H1 (cell line): ENCODE measurements around the gene HOXC11. TPM values are rescaled to one million over a fixed set of nuclear protein-coding genes. Genes with fewer than 3 reads are reported as not detected.

Experiments used
- CTCF ChIA-PET: fragments of 300-600 bp; sonication (Branson Sonifier 250); formaldehyde crosslinking; loops from one replicate; lab custom pipeline; 2021; ENCODE audit not compliant: partially characterized antibody; lab: Charles Lee
- POLR2A ChIA-PET: fragments of 300-600 bp; sonication (Branson Sonifier 250); formaldehyde crosslinking; loops from one replicate; lab custom pipeline; 2021; ENCODE audit warnings: inconsistent platforms; ENCODE audit not compliant: partially characterized antibody; lab: Charles Lee
- DNase-seq, 2 experiments: peaks; one replicate each; pipeline versions ENCODE4 v3.0.0 to v3.0.0-alpha.2; 2010 to 2022; ENCODE audit warnings: low spot score in 2 of 2, low read depth in 1 of 2, mixed read lengths in 1 of 2
- FAIRE-seq: peaks from 2 replicates; lab custom pipeline; 2011; peaks lifted over from hg19 to GRCh38; lab: Jason Lieb, UNC
- H2AFZ ChIP-seq: 2 replicates; pipeline ENCODE4 v1.8.1; 2012; ENCODE audit warnings: low read length, inconsistent platforms
- H2AK5ac ChIP-seq: 2 replicates; pipeline ENCODE4 v1.6.1; 2013; ENCODE audit warnings: low read depth, low read length
- H2BK120ac ChIP-seq: replicated peaks from 2 replicates; pipeline ENCODE3; 2013; ENCODE audit warnings: low read depth, low read length, inconsistent platforms
- H2BK12ac ChIP-seq: 2 replicates; pipeline ENCODE4 v1.6.1; 2013; ENCODE audit warnings: low read depth, low read length
- H2BK15ac ChIP-seq: 2 replicates; pipeline ENCODE4 v1.6.1; 2013; ENCODE audit warnings: low read length
- H2BK20ac ChIP-seq: 2 replicates; pipeline ENCODE4 v1.6.1; 2013; ENCODE audit warnings: low read length
- H2BK5ac ChIP-seq: 2 replicates; pipeline ENCODE4 v1.6.1; 2013; ENCODE audit warnings: low read depth, low read length
- H3K14ac ChIP-seq: 2 replicates; pipeline ENCODE4 v1.6.1; 2013; ENCODE audit warnings: inconsistent platforms; ENCODE audit not compliant: insufficient read length
- H3K18ac ChIP-seq: 2 replicates; pipeline ENCODE4 v1.6.1; 2013; ENCODE audit warnings: low read length; ENCODE audit errors: extremely low read depth
- H3K23ac ChIP-seq: 2 replicates; pipeline ENCODE4 v1.6.1; 2013; ENCODE audit warnings: inconsistent platforms; ENCODE audit not compliant: insufficient read length
- H3K23me2 ChIP-seq: 2 replicates; pipeline ENCODE4 v1.6.1; 2013; ENCODE audit warnings: low read depth, low read length
- H3K27ac ChIP-seq: 2 replicates; pipeline ENCODE4 v1.6.1; 2011; ENCODE audit warnings: low read depth, low read length, inconsistent platforms
- H3K27me3 ChIP-seq, 4 experiments: replicated peaks in 1 of 4; 1 replicate in 1 of 4; 2 replicates in 3 of 4; pipeline versions ENCODE4 v1.6.1 to v1.8.1; 2011 to 2013; ENCODE audit warnings: low read length in 3 of 4, mild to moderate bottlenecking in 3 of 4, inconsistent platforms in 2 of 4, mixed read lengths in 2 of 4, moderate library complexity in 1 of 4; ENCODE audit not compliant: control insufficient read depth in 3 of 4, insufficient read depth in 3 of 4; ENCODE audit errors: extremely low read depth in 1 of 4
- H3K36me3 ChIP-seq, 4 experiments: 2 replicates each; pipeline versions ENCODE4 v1.6.1 to v1.8.1; 2011 to 2013; ENCODE audit warnings: mild to moderate bottlenecking in 4 of 4, low read length in 3 of 4, moderate library complexity in 2 of 4, control low read depth in 1 of 4, inconsistent platforms in 1 of 4; ENCODE audit not compliant: insufficient read depth in 4 of 4, control insufficient read depth in 2 of 4
- H3K4ac ChIP-seq: replicated peaks from 2 replicates; pipeline ENCODE3; 2013; ENCODE audit warnings: low read length, low read depth, mixed read lengths, inconsistent platforms; ENCODE audit not compliant: insufficient read length
- H3K4me1 ChIP-seq, 4 experiments: replicated peaks in 1 of 4; 1 replicate in 1 of 4; 2 replicates in 3 of 4; pipeline versions ENCODE4 v1.6.1 to v1.8.1; 2011 to 2013; ENCODE audit warnings: low read length in 3 of 4, inconsistent platforms in 2 of 4, mixed read lengths in 1 of 4; ENCODE audit not compliant: insufficient read depth in 4 of 4, control insufficient read depth in 3 of 4
- H3K4me2 ChIP-seq, 2 experiments: 2 replicates each; pipeline versions ENCODE4 v1.6.1 to v1.8.1; 2011 to 2013; ENCODE audit warnings: low read depth in 2 of 2, low read length in 2 of 2, control low read depth in 1 of 2, inconsistent platforms in 1 of 2, mild to moderate bottlenecking in 1 of 2; ENCODE audit not compliant: insufficient read depth in 1 of 2
- H3K4me3 ChIP-seq, 4 experiments: fragments of 200-600, 300-600 bp in 1 of 4; sonication (generic), shearing (Covaris generic), sonication (Bioruptor Twin) in 1 of 4; 2 replicates each; pipeline versions ENCODE4 v1.5.1 to v1.8.1; 2011 to 2016; ENCODE audit warnings: low read length in 4 of 4, low read depth in 3 of 4, control low read depth in 2 of 4, inconsistent platforms in 2 of 4, mild to moderate bottlenecking in 2 of 4, mixed read lengths in 1 of 4, moderate library complexity in 1 of 4; ENCODE audit not compliant: insufficient read depth in 2 of 4; ENCODE audit errors: extremely low read depth in 1 of 4
- H3K56ac ChIP-seq: replicated peaks from 2 replicates; pipeline ENCODE3; 2013; ENCODE audit warnings: low read depth, mild to moderate bottlenecking, mixed read lengths, low read length, inconsistent platforms; ENCODE audit not compliant: insufficient read length
- H3K79me1 ChIP-seq: 2 replicates; pipeline ENCODE4 v1.6.1; 2013; ENCODE audit warnings: low read depth, low read length, control low read depth
- H3K79me2 ChIP-seq, 2 experiments: 2 replicates each; pipeline versions ENCODE4 v1.6.1 to v1.8.1; 2012 to 2013; ENCODE audit warnings: low read length in 2 of 2, mild to moderate bottlenecking in 2 of 2, inconsistent platforms in 1 of 2; ENCODE audit not compliant: insufficient read depth in 2 of 2, control insufficient read depth in 1 of 2
- H3K9ac ChIP-seq, 4 experiments: replicated peaks in 1 of 4; 1 replicate in 1 of 4; 2 replicates in 3 of 4; pipeline versions ENCODE4 v1.6.1 to v1.8.1; 2011 to 2013; ENCODE audit warnings: low read depth in 3 of 4, low read length in 3 of 4, control low read depth in 2 of 4, mild to moderate bottlenecking in 2 of 4, moderate library complexity in 2 of 4, inconsistent platforms in 1 of 4; ENCODE audit errors: extremely low read depth in 1 of 4
- H3K9me3 ChIP-seq, 2 experiments: 2 replicates each; pipeline versions ENCODE4 v1.6.1 to v1.8.1; 2012 to 2013; ENCODE audit warnings: mild to moderate bottlenecking in 2 of 2, moderate library complexity in 2 of 2, control low read depth in 1 of 2, inconsistent platforms in 1 of 2, low read depth in 1 of 2, low read length in 1 of 2, mixed read lengths in 1 of 2; ENCODE audit not compliant: insufficient read depth in 2 of 2
- H4K20me1 ChIP-seq, 2 experiments: replicated peaks in 1 of 2; 2 replicates each; pipeline versions ENCODE3 to v1.8.1; 2011 to 2013; ENCODE audit warnings: inconsistent platforms in 2 of 2, low read length in 2 of 2, mild to moderate bottlenecking in 1 of 2; ENCODE audit not compliant: insufficient read depth in 2 of 2, control insufficient read depth in 1 of 2
- H4K5ac ChIP-seq: 2 replicates; pipeline ENCODE4 v1.6.1; 2013; ENCODE audit warnings: low read length, low read depth, mixed read lengths, inconsistent platforms; ENCODE audit not compliant: insufficient read length
- H4K8ac ChIP-seq: 2 replicates; pipeline ENCODE4 v1.8.0; 2013; ENCODE audit warnings: mild to moderate bottlenecking, moderate library complexity, low read length, inconsistent platforms; ENCODE audit not compliant: insufficient read depth; ENCODE audit errors: extremely low read depth
- H4K91ac ChIP-seq: replicated peaks from 2 replicates; pipeline ENCODE3; 2013; ENCODE audit warnings: low read length, mixed read lengths, inconsistent platforms; ENCODE audit not compliant: insufficient read length
- WGBS, 2 experiments: shearing (Covaris generic) in 1 of 2; methylation state at CpG; one replicate each; pipeline versions ENCODE4 v1.1.6 to v1.1.7; 2013 to 2015; ENCODE audit warnings: low lambda C conversion rate in 2 of 2, mixed read lengths in 2 of 2, inconsistent platforms in 1 of 2, low coverage in 1 of 2, missing lambda C conversion rate in 1 of 2; ENCODE audit not compliant: insufficient replicate concordance in 2 of 2, insufficient coverage in 1 of 2, insufficient read length in 1 of 2; ENCODE audit errors: extremely low coverage in 1 of 2, missing lambda C conversion rate in 1 of 2; 5-methylcytosine and 5-hydroxymethylcytosine counted together
- polyA plus RNA-seq, 7 experiments: library from polyadenylated mRNA; depleted of rRNA in 3 of 7; stranded (reverse) in 5 of 7; unstranded in 2 of 7; fragments of >200 nt in 5 of 7; fragments of 200-250 nt in 2 of 7; gene quantifications; 1 replicate in 5 of 7; 2 replicates in 1 of 7; 4 replicates in 1 of 7; pipeline versions ENCODE4 v1.2.1 to v1.2.3, GENCODE V29; 2011 to 2013; ENCODE audit warnings: missing spikeins in 2 of 7, mixed read lengths in 2 of 7
- total RNA-seq: library from RNA; stranded (reverse); fragmentation: NEBNext Ultra II Directional; extraction: Animal tissue kit (Norgen Biotek cat#: 25700); gene quantifications from 2 replicates; pipeline ENCODE4 v1.2.1, GENCODE V29; 2021

HOXC11 gene
- total and polyA plus RNA-seq, 2 of the 8 experiments (the other 6 are each of a cell fraction or from before 2014, with no cell fraction given): not detected

DNA sequence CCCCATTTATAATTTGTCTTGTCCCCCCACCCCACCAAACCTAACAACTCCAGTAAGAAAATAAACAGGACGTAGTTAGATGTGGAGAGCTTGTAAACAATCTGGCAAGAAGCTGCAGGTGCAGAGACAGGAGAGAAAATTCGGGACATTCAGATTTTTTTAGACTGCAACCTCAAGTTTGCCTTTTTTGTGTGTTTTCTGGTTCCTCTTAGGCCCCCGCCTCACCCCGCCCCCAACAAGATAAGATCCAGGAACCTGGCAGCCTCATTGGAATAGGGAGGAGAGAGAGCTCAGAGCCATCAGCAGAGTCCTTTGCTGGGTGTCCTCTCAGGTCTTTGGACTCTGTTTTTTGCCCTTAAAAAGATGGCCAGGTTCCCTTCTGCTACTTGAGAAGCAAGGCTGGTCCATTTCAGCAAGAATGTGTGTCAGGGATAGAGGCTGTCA, 14.9 kb downstream of the HOXC11 start:
- CTCF ChIA-PET: interaction anchor here (0.7 to 5.8 kb wide), 28 partner anchors 9 to 286 kb away, joined by 3 to 91 read pairs (median 4); partner anchors contain the start of genes HOXC11, HOXC12, HOXC13 and HOXC5
- Histone ChIP-seq H4K5ac (no peak overlapping the region), H4K91ac (no peak overlapping the region), H2AK5ac (no peak overlapping the region), H2BK12ac (no peak overlapping the region), H4K8ac (no peak overlapping the region), H3K4ac (no peak overlapping the region), H3K23ac (no peak overlapping the region), H3K36me3 (peaks cover 0 to 10% (median 0%) of the 10 kb centered on the region in 4 experiments; a peak in 1 of 8 replicates), H3K14ac (no peak overlapping the region), H3K4me3 (no peak overlapping the region), H3K56ac (no peak overlapping the region), H2BK20ac (no peak overlapping the region), H3K9me3 (peaks cover 0 to 9% of the 10 kb centered on the region in 2 experiments; a peak in 1 of 4 replicates), H3K23me2 (no peaks in the 10 kb centered on the region), H3K79me1 (no peaks in the 10 kb centered on the region), H2AFZ (no peak overlapping the region), H3K18ac (no peak overlapping the region), H3K4me2 (no peak overlapping the region), H2BK120ac (no peak overlapping the region), H3K27ac (no peak overlapping the region), H3K9ac (no peak overlapping the region), H4K20me1 (peaks cover 18 to 37% of the 10 kb centered on the region in 2 experiments), H2BK15ac (no peak overlapping the region), H2BK5ac (no peak overlapping the region), H3K27me3 (peaks cover 93 to 99% (median 97%) of the 10 kb centered on the region in 4 experiments), H3K79me2 (no peaks in the 10 kb centered on the region), H3K4me1 (peaks cover 0 to 6% (median 3%) of the 10 kb centered on the region in 4 experiments; a peak in 3 of 7 replicates)
- POLR2A ChIA-PET: interaction anchor here (1.3 to 1.4 kb wide), 2 partner anchors 15 to 16 kb away, joined by 3 to 4 read pairs; partner anchors contain the start of gene HOXC11
- 32% methylated on average over 4 of the region's 4 CpGs; no CpG with 5 or more reads in 1 of the 2 experiments for WGBS, 2 experiments
- FAIRE-seq (no peak), DNase-seq (no peak)
